UCSD-AML1 (cell line): Measurements from ENCODE around the gene SLC9A3.

Source experiments
- DNase-seq: peaks from one replicate; lab custom pipeline; 2025; ENCODE audit not compliant: unreplicated experiment; lab: John Stamatoyannopoulos, UW

Gene SLC9A3

DNA sequence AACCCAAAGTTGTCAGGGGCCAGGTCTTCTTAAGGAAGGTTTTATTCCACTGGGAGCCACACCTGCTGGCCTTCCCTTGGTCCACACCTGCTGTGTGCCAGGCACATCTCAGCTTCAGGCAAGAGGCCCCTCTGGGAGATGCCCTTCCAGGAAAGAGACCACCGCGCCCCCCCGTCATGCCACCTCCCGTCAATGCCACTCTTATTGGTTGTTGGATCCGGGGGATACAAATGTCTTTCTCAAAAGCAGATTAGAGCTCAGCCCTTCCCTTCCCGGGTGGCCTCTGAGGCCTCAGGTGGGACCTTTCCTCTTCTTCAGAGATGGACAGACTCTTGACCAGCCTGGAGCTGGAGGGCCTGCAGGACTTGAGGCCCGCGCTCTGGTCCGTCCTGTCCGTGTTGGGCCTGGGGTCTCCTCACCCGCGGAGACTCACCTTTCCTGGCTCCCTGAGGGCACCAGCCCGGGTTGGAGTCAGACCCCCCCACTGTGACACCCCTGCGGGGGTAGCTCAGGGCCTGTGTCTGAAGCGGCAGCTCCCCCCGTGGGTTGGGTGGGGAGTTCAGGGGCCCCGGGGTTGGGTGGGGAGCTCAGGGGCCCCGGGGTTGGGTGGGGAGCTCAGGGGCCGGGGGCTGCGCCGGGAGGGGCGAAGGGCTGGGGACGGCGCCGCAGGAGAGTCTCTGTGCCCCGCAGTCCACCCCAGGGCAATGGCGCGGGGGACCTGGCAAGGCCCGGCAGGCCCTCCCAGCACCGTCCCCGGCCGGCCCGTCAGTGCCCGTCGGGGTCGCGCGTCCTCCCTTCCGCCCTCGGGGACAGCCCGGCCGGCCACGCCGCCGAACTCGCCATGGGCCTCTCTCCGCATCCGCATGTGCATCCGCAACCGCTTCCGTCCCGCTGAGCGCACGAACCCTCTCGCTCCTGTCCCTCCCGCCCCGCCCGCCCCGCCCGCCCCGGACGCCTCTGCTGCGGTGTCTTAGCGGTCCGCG lies 3.7 kb upstream of the SLC9A3 start:
- DNase-seq, result no peak

DNA sequence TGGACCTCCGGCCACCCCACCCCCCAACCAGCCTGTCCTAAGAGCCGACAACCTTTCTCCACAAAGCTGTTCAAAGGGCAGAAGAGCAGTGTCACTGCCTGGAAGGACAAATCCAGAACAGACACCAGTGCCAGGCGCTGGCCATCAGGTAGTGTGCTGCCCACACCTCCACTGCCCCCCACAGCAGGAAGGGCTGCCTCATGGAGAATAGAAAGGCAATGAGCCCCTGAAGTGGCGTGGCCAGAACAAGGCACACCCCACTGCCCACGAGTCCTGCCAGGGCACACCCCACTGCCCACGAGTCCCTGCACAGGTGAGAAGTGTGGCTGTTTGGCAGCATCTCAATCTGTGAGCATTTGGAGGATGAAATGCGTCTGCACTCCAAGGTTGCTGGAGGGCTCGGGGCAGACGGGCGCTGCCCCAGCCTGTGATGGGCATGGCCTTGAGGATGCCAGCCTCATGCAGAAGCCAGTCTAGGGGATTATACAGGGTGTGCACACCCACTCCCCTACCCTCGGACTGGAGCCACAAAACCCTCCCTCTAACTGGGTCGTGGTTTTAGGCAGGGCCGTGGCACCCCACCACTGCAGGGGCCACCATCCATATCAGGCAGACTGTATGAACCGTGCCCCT lies 2.3 kb upstream of the SLC9A3 start:
- DNase-seq, result no peak

DNA sequence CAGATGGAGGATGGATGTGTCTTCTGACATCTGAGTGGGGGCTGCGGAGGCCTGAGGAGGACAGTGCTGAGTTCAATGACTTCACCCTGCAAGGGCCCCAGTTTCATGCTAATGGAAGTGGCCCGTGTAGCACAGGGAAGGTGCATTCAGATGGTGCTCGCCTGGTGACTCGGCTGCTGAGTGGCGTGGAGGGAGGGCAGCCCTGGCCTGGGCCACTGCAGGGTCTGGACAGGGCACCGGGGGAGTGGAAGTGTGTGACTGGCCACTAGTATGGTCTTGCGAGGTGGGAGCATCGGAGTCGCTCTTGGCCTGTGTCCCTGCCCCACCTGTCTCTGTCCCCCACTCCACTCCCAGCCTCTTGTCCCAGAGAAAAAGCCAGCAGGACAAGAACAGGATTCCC lies 1.7 kb upstream of the SLC9A3 start:
- DNase-seq, result no peak

DNA sequence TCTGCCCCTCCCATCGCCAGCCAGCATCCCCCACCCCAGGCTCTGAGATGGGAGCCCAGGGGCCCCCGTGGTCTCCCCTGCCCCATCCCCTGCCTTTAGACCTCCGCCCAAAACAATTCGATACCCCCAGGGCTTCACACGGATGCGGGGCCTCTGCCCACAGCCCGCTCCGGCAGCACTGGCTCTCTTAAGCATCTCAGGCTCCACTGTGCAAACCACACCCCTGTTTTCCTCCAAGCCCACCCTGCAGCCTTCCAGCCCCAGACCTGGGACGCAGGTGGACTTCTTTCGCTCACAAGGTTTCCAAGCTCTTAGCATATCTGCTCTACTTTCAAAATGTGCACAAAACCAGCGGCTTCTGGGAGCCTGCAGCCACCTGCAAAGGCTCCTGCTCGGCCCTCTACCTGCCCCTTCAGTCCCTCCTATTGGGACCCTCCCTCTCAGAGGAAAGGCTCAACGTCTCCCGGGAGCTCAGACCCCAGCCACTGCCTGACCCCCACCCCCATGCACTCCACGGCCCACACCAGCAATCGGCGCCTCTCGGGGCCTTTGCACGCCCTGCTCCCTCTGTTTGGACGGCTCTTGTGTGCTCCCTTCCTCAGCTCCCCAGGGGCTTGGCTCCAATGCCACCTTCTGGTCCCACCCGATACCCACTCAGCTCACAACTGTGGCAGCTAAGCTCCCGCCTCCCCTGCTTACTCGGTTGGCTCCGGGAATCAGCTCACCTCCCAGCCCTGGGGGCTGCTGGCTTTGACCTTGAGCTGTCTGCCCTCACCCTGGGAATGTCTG lies 918 bp upstream of the SLC9A3 start:
- DNase-seq, result no peak

DNA sequence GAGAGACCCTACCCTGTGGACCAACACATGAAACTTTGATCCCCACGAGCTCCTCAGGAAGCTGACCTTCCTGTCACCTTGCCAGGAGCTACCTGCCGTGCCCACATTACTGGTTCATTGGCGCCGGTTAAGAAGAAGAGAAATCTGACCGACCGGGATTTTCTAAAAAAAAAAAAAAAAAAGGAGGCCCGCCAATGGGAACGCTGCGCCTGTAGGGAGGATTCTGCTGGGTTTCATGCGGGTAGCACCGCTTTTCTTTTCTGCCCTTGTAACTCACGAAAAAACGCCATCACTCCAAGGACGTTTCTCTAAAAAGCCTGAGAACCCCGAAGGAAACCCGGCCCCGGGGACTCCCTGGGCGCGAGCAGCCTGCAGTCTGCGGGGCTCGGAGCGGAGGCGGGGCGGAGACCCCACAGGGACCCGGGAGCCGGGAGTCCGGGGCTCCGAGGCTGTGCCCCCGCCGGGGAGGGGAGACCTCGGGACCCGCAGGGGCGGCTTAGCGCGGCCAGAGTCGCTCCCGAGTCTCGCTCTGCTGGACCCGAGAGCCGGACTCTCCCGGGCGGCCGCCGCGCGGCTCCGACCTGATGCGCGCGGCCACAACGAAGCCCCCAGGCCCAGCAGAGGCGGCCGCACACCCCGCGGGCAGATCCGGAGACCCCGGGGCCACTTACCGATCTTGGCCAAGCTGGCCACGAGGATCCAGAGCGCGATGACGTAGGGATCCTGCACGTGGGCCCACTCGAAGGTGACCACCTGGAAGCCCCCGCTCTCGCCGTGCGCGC lies 617 bp downstream of the SLC9A3 start:
- DNase-seq, result no peak

DNA sequence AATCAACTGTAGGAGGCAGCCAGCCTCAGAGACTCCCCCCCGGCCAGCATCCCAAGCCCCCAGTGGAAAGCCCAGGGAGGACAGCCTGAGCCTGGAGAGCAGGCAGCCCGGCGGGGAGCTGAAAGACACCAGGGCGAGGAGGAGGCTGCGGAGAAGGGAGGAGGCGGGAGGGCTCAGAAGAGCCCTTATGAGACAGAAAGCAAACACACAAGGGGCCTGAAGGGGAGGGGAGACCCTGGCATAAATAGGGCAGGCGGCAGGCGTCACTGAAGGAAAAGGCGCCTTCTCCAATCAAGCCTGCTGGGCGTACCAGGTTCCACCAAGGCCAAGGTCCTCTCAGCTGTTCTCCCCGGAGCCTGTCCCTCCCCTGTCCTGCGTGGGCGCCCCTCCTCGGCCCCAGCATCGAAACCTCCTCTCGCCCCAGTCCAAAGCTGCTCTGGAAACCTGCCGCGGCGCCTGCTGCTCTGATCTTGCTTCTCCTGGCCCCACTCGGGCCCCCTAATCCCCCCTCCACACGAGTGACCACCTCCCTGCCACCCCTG lies 1.3 kb downstream of the SLC9A3 start:
- no peak for DNase-seq

DNA sequence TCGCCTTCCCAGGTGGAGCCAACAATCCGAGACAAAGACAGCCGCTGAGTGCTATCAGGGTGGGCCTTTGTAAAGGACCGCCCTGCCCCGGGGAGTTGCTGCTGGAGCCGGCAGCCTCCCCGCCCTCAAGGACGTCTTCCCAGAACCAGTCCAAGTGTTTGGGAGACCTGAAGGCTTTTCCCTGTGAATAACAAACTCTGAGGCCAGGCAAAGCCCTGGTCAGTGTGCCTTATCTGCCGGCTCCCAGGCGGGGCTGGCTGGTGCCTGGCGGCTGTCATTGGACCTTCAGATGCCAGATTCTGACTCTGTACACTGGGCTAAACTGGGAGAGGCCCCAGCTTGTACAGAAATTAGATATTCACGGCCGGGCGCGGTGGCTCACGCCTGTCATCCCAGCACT lies 2.1 kb downstream of the SLC9A3 start:
- DNase-seq, result no peak

DNA sequence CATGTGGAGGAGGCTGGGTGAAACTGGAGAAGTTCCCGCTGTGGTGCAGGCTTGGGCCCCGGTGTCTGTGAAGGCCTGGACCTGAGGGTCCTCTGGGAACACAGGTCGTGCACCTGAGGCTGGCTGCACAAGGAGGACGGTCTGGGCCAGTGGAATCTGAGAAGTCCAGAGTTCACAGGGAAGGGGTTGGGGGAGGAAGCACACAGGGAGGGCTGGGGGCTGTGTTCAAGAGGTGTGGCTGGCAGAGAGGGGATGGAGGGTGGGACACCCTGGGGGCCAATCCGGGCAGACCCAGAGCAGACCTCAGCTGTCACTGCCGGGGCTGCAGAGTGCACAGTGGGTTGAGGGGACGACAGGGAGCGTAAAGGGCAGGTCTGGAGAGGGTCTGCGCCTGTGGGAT lies 2.6 kb downstream of the SLC9A3 start:
- no peak for DNase-seq

DNA sequence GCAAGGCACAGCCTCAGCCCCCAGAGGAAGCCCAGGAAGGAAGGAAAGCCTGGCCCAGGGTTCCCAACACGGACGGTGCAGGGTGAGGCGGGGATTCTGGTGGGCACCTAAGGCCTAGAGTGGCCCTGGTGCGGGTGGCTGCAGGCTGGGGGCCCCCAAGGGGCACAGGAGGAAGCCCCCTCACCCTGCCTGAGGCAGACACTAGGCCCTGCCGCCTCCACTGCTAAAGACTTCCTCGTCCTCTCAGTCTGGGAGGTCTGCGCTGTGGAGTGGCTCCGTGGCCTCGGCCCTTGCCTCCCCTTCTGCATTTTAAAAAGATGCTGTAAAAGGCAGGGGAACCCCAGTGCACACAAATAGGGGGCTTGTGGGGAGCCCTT lies 3.4 kb downstream of the SLC9A3 start:
- no peak for DNase-seq

DNA sequence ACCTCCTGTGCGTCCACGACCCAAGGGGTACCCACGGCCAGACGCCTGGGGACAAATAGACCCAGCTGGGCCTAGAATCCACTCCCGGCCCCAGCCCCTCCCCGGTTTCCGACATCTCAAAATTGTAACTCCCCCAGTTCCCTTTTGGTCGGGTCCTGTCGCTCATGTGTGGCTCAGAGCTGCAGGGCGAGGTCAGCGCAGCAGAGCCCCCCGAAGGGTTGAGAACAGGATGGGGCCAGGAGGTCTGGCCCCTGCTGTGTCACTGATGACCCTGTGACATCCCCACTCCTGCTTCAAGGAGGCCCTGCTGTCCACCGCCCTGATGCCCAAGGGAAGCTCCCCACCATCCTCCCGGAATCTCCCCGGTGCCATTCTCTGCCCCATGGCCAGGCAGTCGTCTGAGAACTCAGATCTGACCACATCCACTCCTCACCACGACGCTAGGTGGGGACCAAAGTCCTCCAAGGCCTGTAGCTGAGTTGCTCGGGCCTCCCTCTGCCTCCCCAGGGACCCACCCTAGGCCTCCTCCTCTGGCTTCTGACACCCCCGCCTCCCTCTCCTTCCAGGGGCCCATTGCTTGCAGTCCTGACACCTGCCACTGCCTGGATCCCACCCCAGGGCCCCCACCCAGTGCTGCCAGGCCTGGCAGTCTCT lies 3.9 kb downstream of the SLC9A3 start:
- no peak for DNase-seq

DNA sequence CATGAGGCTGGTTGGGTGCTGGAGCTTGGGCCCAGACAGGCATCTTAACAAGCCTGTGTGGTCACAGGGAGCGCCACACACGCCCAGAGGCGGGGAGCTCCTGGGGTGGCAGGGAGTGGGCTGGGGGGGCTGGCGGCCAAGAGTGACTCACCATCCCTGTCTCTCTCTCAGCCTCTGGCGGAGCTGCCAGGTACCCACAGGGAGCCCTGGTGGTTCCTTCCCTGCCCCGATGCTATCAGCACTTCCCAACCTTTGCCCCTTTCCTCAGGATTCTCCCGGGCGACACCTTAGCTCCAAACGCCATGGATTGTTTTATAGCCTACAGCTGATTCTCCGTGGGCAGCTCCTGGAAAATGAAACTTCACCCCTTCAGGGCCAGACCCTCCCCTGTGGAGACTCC lies 5.5 kb downstream of the SLC9A3 start:
- DNase-seq, result no peak

DNA sequence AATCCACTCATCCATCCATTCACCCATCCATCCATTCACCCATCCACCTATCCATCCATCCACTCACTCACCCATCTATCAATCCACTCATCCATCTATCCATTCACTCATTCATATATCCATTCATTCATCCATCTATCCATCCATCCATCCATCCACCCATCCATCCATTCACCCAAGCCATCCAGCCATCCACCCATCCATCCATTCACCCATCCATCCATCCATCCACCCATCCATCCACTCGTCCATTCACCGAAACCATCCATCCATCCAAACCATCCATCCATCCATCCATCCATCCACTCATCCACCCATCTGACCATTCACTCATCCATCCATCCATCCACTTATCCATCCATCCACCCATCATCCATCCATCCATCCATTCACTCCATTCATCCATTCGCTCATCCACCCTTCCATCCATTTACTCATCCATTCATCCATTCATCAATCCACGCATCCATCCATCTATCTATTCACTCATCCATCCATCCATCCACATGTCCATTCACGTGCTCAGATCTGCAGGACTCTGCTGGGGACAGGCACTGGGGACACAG lies 6.6 kb downstream of the SLC9A3 start:
- no peak for DNase-seq

DNA sequence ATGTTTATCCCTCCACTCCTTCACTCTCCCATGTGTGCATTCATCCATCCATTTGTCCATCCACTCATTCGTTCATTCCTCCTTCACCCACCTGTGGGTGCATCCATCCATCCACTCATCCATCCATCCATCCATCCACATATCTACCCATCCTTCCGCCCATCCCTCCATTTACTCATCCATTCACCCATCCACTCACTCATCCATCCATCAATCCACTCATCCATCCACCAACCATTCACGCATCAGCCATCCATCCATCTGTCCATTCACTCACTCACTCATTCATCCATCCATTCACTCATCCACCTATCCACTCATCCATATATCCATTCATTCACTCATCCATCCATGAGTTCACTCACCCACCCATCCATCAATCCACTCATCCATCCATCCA lies 7.3 kb downstream of the SLC9A3 start:
- no peak for DNase-seq

DNA sequence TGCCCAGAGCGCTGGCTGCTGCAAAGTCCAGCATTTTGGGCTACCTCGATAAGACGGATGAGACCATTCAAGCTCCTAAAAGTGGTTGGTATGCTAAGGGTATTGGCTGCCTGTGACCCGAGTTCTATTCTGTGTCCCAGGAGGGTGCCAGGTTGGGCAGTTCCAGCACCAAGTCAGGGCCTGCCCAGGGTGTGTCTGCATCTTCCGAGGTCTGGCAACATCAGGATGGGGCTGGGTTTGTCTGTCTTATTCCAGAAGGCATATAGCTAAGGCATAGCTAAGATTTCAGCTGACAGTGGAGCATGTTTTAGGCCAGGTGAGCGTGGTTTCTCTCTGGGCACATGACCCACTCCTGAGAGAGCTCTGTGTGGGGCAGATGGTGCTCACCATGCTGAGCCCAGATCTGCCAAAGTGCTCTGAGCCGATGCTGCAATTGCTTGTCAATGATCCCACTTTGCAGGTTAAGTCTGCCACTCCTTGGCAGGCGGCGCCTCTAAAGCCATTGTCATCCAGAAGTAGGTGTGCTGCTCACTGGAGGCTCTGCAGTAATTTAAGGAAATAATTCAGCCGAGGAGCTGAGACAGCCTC lies 7.8 kb downstream of the SLC9A3 start:
- no peak for DNase-seq

DNA sequence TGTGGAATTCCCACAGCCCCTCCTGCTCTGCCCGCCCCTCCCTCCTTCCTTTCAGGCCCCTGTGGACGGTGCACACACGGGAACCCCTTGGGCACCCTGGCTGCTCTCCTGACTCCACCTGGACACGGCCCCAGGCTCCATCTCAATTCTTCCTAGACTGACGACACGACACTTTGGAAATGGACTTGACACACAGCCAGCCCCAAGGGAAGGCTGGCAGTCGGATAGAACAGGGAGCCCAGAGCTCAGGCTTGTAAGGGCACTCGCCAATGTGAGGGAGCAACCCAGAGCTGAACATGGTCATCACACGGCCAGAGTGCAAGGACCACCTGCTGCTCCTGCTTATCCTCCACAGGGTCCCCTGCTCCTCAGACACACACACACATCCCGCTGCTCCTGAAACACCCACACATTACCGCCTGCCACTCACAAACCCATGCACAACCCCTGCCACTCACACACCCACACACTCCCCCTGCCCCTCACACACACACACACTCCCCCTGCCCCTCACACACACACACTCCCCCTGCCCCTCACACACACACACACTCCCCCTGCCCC lies 8.9 kb downstream of the SLC9A3 start:
- DNase-seq, result no peak

DNA sequence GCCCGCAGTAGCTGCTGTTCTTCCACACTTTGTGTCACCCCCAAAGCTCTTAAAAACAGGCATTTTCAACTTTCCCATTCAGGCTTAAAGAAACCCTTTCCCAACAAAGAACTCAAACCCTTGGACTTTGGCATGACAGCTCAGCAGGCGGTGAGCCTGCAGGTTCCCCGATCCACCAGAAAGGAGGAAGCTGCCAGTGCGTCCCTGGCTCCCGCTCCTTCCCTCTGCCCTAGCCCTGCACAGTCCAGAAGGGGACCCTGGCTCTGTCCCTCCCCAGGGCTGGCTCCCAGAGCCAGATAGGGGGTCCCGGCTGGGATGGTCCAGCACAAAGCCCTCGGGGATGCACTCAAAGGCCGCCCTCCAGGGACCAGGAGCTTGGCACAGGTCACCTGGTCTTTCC lies 9.6 kb downstream of the SLC9A3 start:
- no peak for DNase-seq

DNA sequence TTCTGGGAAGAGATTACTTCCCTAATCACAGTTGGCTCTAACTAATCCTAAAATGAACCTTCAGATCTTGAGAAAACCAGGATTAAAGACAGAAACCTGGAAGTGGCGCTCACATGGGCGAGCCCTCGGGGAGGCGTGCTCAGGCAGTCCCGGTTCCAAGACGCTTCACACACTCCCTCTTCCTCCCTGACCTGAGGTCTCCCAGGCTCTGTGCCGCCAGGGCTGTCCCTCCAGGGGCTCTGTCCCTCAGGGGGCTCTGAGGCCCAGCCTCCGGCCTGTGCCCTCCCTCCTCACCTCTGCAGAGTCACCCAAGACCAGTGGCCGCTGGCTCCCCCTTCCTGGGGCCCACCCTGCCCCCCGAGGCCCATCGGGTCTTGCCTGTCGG lies 10.2 kb downstream of the SLC9A3 start:
- DNase-seq, result no peak

DNA sequence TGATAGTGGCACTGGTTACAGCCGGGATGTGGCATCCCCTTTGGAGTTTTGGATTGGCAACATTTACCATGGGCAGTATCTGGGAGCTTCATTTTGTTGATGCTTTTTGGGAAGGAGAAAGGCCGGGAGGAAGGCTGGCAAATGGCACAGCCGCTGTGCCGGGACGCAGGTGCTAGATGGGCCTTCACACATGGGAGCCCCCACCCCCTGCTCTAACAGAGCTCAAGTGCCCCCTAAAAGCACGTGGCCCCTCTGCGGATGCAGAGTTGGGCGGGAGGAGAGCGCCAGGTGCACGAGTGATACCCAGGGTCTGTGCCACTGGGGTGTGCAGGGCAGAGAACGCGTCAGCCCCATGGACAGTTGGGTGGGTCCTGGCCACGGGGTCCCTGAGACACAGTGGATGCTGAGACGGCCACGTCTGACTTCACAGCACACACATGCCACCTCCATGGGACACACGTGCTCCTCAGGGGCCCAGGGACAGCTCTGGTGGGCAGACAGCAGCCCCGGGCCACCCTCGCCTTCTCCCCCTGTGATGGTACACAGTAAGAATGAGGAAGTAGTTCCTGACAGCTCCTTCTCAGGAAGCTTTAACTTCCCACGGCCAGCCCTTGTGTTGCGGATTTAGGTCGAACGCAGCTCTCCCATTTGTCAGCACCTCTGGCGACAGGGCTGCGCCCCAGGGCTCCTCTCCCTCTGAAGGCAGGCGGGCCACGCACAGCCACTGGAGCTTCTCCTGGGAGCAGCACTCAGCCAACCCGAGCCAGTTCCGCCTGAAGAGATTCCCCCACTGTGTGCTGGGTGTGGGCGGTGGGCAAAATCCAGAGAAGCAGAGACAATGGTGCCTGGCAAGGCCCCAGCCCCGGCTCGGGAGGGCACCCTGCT lies 10.8 kb downstream of the SLC9A3 start:
- no peak for DNase-seq
